Measurements from ENCODE around the gene JAK3. TPM values are rescaled to one million over a fixed set of nuclear protein-coding genes. Genes with fewer than 3 reads are reported as not detected.
A peak's percentile ranks its signal among the peaks of the same experiment; 100 is the strongest.

Gene JAK3
- total and polyA plus RNA-seq, 2 of the 8 experiments (the other 6 are each of a cell fraction or from before 2014, with no cell fraction given) = 4.0 to 4.7 TPM

GRCh38 chr19:17830567-17831418 is 17.0 kb downstream of the JAK3 start (continued):
- TF ChIP-seq RXRA (IDR thresholded peaks at IDR 0.05; ENCODE audit: insufficient read depth, low read depth, low read length) (no peak), CHD7 (IDR thresholded peaks at IDR 0.05; ENCODE audit: insufficient replicate concordance, low read length) (no peak), POLR2A (IDR thresholded peaks at IDR 0.05; ENCODE audit: control extremely low read depth in 1 of 2, low read depth in 2 of 2, low read length in 2 of 2) (0 out of 3 replicates have a peak, but pooled peaks of 1 of the 2 experiments have one; percentile 64), TBP (IDR thresholded peaks at IDR 0.05; ENCODE audit: low read depth, low read length) (0 out of 2 replicates have a peak, but pooled peaks have one; percentile 7), SP1 (IDR thresholded peaks at IDR 0.05; ENCODE audit: low read depth, low read length) (peak; percentile 66; the same call in 1 of the 2 replicates)
- TF ChIP-seq, protein P1, sequence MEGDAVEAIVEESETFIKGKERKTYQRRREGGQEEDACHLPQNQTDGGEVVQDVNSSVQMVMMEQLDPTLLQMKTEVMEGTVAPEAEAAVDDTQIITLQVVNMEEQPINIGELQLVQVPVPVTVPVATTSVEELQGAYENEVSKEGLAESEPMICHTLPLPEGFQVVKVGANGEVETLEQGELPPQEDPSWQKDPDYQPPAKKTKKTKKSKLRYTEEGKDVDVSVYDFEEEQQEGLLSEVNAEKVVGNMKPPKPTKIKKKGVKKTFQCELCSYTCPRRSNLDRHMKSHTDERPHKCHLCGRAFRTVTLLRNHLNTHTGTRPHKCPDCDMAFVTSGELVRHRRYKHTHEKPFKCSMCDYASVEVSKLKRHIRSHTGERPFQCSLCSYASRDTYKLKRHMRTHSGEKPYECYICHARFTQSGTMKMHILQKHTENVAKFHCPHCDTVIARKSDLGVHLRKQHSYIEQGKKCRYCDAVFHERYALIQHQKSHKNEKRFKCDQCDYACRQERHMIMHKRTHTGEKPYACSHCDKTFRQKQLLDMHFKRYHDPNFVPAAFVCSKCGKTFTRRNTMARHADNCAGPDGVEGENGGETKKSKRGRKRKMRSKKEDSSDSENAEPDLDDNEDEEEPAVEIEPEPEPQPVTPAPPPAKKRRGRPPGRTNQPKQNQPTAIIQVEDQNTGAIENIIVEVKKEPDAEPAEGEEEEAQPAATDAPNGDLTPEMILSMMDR (IDR thresholded peaks at IDR 0.05; ENCODE audit: control extremely low read depth in 1 of 3, insufficient read depth in 1 of 3, low read depth in 1 of 3, low read length in 3 of 3) = no peak
- TF ChIP-seq, protein P2, sequence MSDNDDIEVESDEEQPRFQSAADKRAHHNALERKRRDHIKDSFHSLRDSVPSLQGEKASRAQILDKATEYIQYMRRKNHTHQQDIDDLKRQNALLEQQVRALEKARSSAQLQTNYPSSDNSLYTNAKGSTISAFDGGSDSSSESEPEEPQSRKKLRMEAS (IDR thresholded peaks at IDR 0.05) = peak; percentile 35

Measured in H1 (cell line).